Measurements from ENCODE around the gene CNTNAP2. TPM values are rescaled to one million over a fixed set of nuclear protein-coding genes. Genes with fewer than 3 reads are reported as not detected.

CNTNAP2 gene
- total RNA-seq, 1 donor from 2014 or later = 9.2 TPM

DNA sequence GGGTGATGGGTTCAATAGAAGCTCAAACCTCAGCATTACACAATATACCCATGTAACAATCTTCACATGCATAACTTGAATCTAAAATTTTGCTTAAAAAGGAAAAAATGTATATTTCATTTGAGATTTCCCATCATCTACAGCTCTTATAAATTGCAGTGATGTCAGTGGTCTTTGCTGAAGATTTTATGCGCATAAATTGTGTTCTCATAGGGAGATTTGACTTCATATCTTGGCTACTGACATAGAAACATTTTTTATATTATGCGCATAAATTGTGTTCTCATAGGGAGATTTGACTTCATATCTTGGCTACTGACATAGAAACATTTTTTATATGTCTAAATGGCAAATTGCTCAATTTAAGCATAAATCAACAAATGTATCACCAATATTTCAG, 1348.6 kb downstream of the CNTNAP2 start:
- DNase-seq (ENCODE audit: low read depth) = no peak
- TF ChIP-seq, protein P1, sequence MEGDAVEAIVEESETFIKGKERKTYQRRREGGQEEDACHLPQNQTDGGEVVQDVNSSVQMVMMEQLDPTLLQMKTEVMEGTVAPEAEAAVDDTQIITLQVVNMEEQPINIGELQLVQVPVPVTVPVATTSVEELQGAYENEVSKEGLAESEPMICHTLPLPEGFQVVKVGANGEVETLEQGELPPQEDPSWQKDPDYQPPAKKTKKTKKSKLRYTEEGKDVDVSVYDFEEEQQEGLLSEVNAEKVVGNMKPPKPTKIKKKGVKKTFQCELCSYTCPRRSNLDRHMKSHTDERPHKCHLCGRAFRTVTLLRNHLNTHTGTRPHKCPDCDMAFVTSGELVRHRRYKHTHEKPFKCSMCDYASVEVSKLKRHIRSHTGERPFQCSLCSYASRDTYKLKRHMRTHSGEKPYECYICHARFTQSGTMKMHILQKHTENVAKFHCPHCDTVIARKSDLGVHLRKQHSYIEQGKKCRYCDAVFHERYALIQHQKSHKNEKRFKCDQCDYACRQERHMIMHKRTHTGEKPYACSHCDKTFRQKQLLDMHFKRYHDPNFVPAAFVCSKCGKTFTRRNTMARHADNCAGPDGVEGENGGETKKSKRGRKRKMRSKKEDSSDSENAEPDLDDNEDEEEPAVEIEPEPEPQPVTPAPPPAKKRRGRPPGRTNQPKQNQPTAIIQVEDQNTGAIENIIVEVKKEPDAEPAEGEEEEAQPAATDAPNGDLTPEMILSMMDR (conservative IDR thresholded peaks at IDR 0.05; ENCODE audit: low read depth, low read length) = no peak
- H3K4me3 ChIP-seq (ENCODE audit: low read depth, low read length) = no peak overlapping the region

- TF ChIP-seq, protein P1 (conservative IDR thresholded peaks at IDR 0.05; ENCODE audit: low read depth, low read length) = no peak
- H3K4me3 ChIP-seq (ENCODE audit: low read depth, low read length) = no peak overlapping the region
- no peak for DNase-seq (ENCODE audit: low read depth)
Observed at GRCh38 chr7:147472556-147472955, 1356.0 kb downstream of the CNTNAP2 start.

DNA sequence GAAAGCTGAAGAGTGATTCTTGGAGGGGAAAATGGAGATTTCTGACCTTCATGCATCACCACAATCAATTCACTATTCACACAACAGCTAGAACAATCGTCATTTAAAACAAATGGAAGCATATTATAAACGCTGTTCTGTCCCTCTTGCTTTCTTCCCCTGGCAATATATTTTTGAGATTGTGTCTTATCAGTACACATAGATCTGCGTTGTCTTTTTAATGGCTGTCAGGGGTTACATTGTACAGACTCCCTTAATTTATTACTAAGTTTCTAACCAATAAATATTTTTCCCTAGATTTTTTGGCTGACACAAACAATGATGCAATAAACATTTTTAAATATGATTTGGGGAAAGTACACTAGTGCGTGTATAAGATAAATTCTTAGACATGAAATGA, 1358.3 kb downstream of the CNTNAP2 start:
- DNase-seq (ENCODE audit: low read depth) = no peak
- TF ChIP-seq, protein P1 (conservative IDR thresholded peaks at IDR 0.05; ENCODE audit: low read depth, low read length) = no peak
- no peak overlapping the region for H3K4me3 ChIP-seq (ENCODE audit: low read depth, low read length)

DNA sequence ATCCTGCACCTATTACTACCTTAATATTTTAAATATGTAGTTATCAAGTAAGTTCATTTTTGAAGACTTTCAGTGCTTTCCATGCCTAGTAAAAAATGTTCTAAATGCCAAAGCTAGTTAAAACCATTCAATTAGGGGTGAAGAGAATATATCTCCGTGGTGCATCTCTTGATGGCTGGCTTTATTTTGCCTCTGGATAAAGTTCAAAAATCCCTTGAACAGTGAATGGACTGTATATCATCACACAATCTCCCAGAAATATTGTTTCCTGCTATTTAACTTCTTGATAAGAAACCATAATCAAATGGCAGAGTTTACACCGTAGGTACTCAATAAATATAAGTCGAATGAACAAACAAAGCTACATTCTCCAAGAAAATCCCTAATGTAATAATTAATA, 1360.9 kb downstream of the CNTNAP2 start:
- no peak overlapping the region for H3K4me3 ChIP-seq (ENCODE audit: low read depth, low read length)
- no peak for DNase-seq (ENCODE audit: low read depth)
- TF ChIP-seq, protein P1 (conservative IDR thresholded peaks at IDR 0.05; ENCODE audit: low read depth, low read length) = no peak

DNA sequence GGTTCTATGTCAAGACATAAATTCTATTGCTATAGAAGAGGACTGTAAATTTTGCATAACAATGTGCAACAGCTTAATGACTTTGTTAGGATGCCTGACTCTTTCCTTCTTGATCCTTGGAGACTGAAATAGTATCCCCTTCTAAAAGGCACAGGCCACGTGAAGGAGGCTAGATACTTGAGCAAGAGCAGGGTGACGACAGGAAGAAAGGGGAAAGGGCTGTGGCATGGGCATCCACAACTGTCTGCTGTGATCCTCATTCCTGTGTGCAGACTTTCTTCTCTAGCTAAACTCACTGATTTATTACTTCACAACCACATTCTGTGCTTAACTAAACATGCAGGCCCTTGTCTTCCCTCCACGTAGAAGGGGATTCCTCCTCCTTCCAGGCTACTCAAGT, 1362.2 kb downstream of the CNTNAP2 start:
- TF ChIP-seq, protein P1 (conservative IDR thresholded peaks at IDR 0.05; ENCODE audit: low read depth, low read length) = no peak
- DNase-seq (ENCODE audit: low read depth) = no peak
- H3K4me3 ChIP-seq (ENCODE audit: low read depth, low read length) = no peak overlapping the region

GRCh38 chr7:147483634-147484292, 1367.2 kb downstream of the CNTNAP2 start:
- no peak for DNase-seq (ENCODE audit: low read depth)
- H3K4me3 ChIP-seq (ENCODE audit: low read depth, low read length) = no peak overlapping the region
- TF ChIP-seq, protein P1 (conservative IDR thresholded peaks at IDR 0.05; ENCODE audit: low read depth, low read length) = no peak

DNA sequence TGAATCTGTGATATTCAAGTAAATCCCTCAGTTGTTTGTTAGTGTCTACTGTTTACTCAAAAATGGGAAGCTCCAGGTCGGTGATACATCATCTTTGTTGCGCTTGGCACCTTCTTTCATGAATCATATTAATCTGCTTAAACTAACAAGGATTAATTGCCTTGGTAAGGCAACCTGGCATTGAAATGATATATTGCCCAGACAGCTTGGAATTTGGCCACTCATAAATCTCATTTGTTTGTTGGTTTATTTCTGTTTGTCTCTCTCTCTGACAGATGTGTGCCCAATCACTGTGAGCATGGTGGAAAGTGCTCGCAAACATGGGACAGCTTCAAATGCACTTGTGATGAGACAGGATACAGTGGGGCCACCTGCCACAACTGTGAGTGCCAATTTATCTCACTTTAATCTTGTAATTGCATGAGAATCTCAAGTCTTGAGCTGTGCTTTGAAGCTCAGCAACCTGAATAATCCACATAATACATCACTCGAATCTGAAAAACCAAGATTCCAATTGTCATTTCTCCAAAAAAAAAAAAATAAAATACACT, 1369.1 kb downstream of the CNTNAP2 start:
- no peak for DNase-seq (ENCODE audit: low read depth)
- no peak overlapping the region for H3K4me3 ChIP-seq (ENCODE audit: low read depth, low read length)
- TF ChIP-seq, protein P1 (conservative IDR thresholded peaks at IDR 0.05; ENCODE audit: low read depth, low read length) = no peak
